Smooth muscle cell (in vitro differentiated cells): ENCODE results near the gene GPR158. TPM values are rescaled to one million over a fixed set of nuclear protein-coding genes. Genes with fewer than 3 reads are reported as not detected.

ENCODE experiments used
- DNase-seq: peaks from one replicate; lab custom pipeline; 2025; ENCODE audit not compliant: unreplicated experiment; lab: John Stamatoyannopoulos, UW
- H2AFZ ChIP-seq: fragments of 200-600 bp; sonication (generic); 2 replicates; pipeline ENCODE4 v1.6.0; 2016; ENCODE audit warnings: antibody characterized with exemption, low read depth, mild to moderate bottlenecking
- H3F3A ChIP-seq: fragments of 200-600 bp; sonication (generic); 2 replicates; pipeline ENCODE4 v1.6.0; 2017; ENCODE audit warnings: antibody characterized with exemption, low read depth
- H3K27ac ChIP-seq: fragments of 200-600 bp; sonication (generic); 2 replicates; pipeline ENCODE4 v1.5.1; 2016; ENCODE audit warnings: low read depth, mild to moderate bottlenecking
- H3K27me3 ChIP-seq: fragments of 200-600 bp; sonication (generic); 2 replicates; pipeline ENCODE4 v1.6.1; 2016; ENCODE audit warnings: low read depth, mild to moderate bottlenecking
- H3K36me3 ChIP-seq: fragments of 200-600 bp; sonication (generic); 2 replicates; pipeline ENCODE4 v1.5.1; 2016; ENCODE audit warnings: low read depth
- H3K4me1 ChIP-seq: fragments of 200-600 bp; sonication (generic); 2 replicates; pipeline ENCODE4 v1.5.1; 2016; ENCODE audit warnings: low read depth
- H3K4me2 ChIP-seq: fragments of 200-600 bp; sonication (generic); 2 replicates; pipeline ENCODE4 v1.6.0; 2016; ENCODE audit warnings: mild to moderate bottlenecking
- H3K4me3 ChIP-seq: fragments of 200-600 bp; sonication (generic); 2 replicates; pipeline ENCODE4 v1.5.1; 2016; ENCODE audit warnings: mild to moderate bottlenecking
- H3K79me2 ChIP-seq: fragments of 200-600 bp; sonication (generic); 2 replicates; pipeline ENCODE4 v1.6.0; 2016; ENCODE audit warnings: low read depth, mild to moderate bottlenecking
- H3K9ac ChIP-seq: fragments of 200-600 bp; sonication (generic); 2 replicates; pipeline ENCODE4 v1.6.0; 2016; ENCODE audit warnings: low read depth
- H3K9me3 ChIP-seq: fragments of 200-600 bp; sonication (generic); replicated peaks from 2 replicates; pipeline ENCODE4 v1.5.1; 2016; ENCODE audit warnings: low read depth
- H4K20me1 ChIP-seq: fragments of 200-600 bp; sonication (generic); 2 replicates; pipeline ENCODE4 v1.6.0; 2016; ENCODE audit warnings: low read depth
- CTCF ChIP-seq: fragments of 200-600 bp; sonication (generic); IDR thresholded peaks from 2 replicates; pipeline ENCODE4 v1.5.1; 2017; ENCODE audit warnings: borderline replicate concordance, mild to moderate bottlenecking, antibody characterized with exemption; ENCODE audit not compliant: insufficient read depth, poor library complexity, severe bottlenecking
- WGBS: methylation state at CpG from one replicate; pipeline ENCODE4 v1.1.7; 2016; ENCODE audit warnings: low lambda C conversion rate; 5-methylcytosine and 5-hydroxymethylcytosine counted together
- polyA plus RNA-seq: library from polyadenylated mRNA; unstranded; fragments of >200 nt; fragmentation: Nextera tagmentation; extraction: Ambion mirVana; gene quantifications from 2 replicates; pipeline ENCODE4 v1.2.1, GENCODE V29; 2016
- total RNA-seq: library from RNA; depleted of rRNA; stranded (reverse); fragments of >200 nt; gene quantifications from 2 replicates; pipeline ENCODE4 v1.2.3, GENCODE V29; 2014

The GPR158 gene
- total and polyA plus RNA-seq, 2 experiments from 2014 or later = 1.5 to 5.5 TPM

GRCh38 chr10:25492040-25492439, 317.2 kb downstream of the GPR158 start:
- Histone ChIP-seq H3K9me3 (no peaks in the 10 kb centered on the region), H3K4me3 (no peak overlapping the region), H3K36me3 (no peaks in the 10 kb centered on the region), H3K4me2 (peak overlapping the region; percentile 73), H3F3A (peaks cover 8% of the 10 kb centered on the region), H3K27ac (peak overlapping the region; percentile 93), H2AFZ (no peak overlapping the region), H3K4me1 (peaks cover 29% of the 10 kb centered on the region), H3K79me2 (no peaks in the 10 kb centered on the region), H3K27me3 (no peaks in the 10 kb centered on the region), H4K20me1 (no peaks in the 10 kb centered on the region), H3K9ac (no peak overlapping the region)
- DNase-seq = no peak
- 100% methylated on average over 1 of the region's 1 CpG for WGBS
- TF ChIP-seq CTCF = no peak

GRCh38 chr10:25492680-25493079, 317.9 kb downstream of the GPR158 start:
- no peak for TF ChIP-seq CTCF
- Histone ChIP-seq H3K27me3 (no peaks in the 10 kb centered on the region), H3F3A (peaks cover 8% of the 10 kb centered on the region), H2AFZ (no peak overlapping the region), H3K4me2 (peak overlapping the region; percentile 73), H3K9me3 (no peaks in the 10 kb centered on the region), H4K20me1 (no peaks in the 10 kb centered on the region), H3K36me3 (no peaks in the 10 kb centered on the region), H3K9ac (peak overlapping the region; percentile 56), H3K27ac (peak overlapping the region; percentile 93), H3K4me3 (no peak overlapping the region), H3K4me1 (peaks cover 29% of the 10 kb centered on the region), H3K79me2 (no peaks in the 10 kb centered on the region)
- DNase-seq = no peak

- Histone ChIP-seq H3F3A (peaks cover 8% of the 10 kb centered on the region), H3K9me3 (no peaks in the 10 kb centered on the region), H3K79me2 (no peaks in the 10 kb centered on the region), H3K27ac (peak overlapping the region; percentile 93), H3K36me3 (no peaks in the 10 kb centered on the region), H3K4me3 (no peak overlapping the region), H2AFZ (no peak overlapping the region), H4K20me1 (no peaks in the 10 kb centered on the region), H3K4me2 (peak overlapping the region; percentile 73), H3K4me1 (peaks cover 29% of the 10 kb centered on the region), H3K27me3 (no peaks in the 10 kb centered on the region), H3K9ac (peak overlapping the region; percentile 56)
- TF ChIP-seq CTCF = no peak
- no peak for DNase-seq
- under 1% methylated on average over 4 of the region's 4 CpGs for WGBS
These were observed 318.5 kb downstream of the GPR158 start for GRCh38 chr10:25493122-25493893.

GRCh38 chr10:25497246-25497645, 322.4 kb downstream of the GPR158 start:
- Histone ChIP-seq H3K79me2 (no peaks in the 10 kb centered on the region), H3K9ac (no peak overlapping the region)
- 67% methylated on average over 3 of the region's 3 CpGs for WGBS

More at GRCh38 chr10:25497246-25497645, 322.4 kb downstream of the GPR158 start:
- Histone ChIP-seq H4K20me1 (no peaks in the 10 kb centered on the region), H3K4me1 (peaks cover 41% of the 10 kb centered on the region), H3K4me3 (no peak overlapping the region), H3K27me3 (no peaks in the 10 kb centered on the region), H3K9me3 (no peaks in the 10 kb centered on the region), H3F3A (peaks cover 4% of the 10 kb centered on the region), H3K36me3 (no peaks in the 10 kb centered on the region), H3K27ac (no peak overlapping the region), H3K4me2 (no peak overlapping the region), H2AFZ (no peak overlapping the region)
- TF ChIP-seq CTCF = no peak
- DNase-seq = no peak
